ENCODE results near the gene CYP2A6.
"Not testable (repeated sequence)": the region's sequence is repeated elsewhere in the genome, so short reads cannot be mapped to it uniquely, and the experiment has no call there.

The CYP2A6 gene

DNA sequence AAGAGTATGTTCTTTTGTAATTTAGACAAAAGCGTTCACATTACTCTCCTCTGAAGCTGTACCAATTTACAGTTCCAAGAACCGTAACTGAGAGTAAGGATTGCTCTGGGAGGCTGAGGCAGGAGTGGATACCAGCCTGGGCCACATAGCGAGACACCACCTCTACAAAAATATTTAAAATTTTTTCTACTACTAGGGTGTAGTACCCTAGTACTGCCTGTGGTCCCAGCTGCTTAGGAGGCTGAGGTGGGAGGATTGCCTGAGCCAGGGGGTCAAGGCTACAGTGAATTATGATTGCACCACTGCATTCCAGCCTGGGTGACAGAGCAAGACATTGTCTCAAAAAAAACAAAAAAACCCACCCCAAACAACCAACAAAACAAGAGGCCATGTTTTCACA is 12.1 kb upstream of the CYP2A6 start:
- TF ChIP-seq CTCF (IDR thresholded peaks at IDR 0.05; ENCODE audit: unreplicated experiment in 3 of 3): no peak
- Mint-ChIP-seq H3K4me1 (peaks cover 5% of the 10 kb centered on the region), H3K27ac (no peak overlapping the region), H3K27me3 (ENCODE audit: low read depth) (peaks cover 3% of the 10 kb centered on the region), H3K9me3 (no peaks in the 10 kb centered on the region), H3K4me3 (no peak overlapping the region), H3K36me3 (ENCODE audit: low read depth) (no peaks in the 10 kb centered on the region)

DNA sequence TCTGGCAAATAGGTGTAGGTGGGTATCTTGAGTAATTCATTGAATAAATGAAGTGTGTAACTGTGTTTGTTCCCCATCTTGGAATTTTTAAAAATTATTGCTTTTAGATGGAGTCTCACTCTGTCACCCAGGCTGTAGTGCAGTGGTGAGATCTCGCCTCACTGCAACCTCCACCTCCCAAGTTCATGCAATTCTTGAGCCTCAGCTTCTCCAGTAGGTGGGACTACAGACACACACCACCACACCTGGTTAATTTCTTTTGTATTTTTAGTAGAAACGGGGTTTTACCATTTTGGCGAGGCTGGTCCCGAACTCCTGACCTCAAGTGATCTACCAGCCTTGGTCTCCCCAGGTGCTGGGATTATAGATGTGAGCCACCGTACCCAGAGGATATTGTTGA is 7.9 kb upstream of the CYP2A6 start:
- no peak overlapping the region for H3K27ac Mint-ChIP-seq
- H3K4me3 Mint-ChIP-seq: no peak overlapping the region
- no peaks in the 10 kb centered on the region for H3K4me1 Mint-ChIP-seq
- H3K27me3 Mint-ChIP-seq (ENCODE audit: low read depth): no peaks in the 10 kb centered on the region
- H3K36me3 Mint-ChIP-seq (ENCODE audit: low read depth): no peaks in the 10 kb centered on the region
- TF ChIP-seq CTCF (IDR thresholded peaks at IDR 0.05; ENCODE audit: unreplicated experiment in 3 of 3): no peak
- H3K9me3 Mint-ChIP-seq: no peaks in the 10 kb centered on the region

- H3K36me3 Mint-ChIP-seq (ENCODE audit: low read depth); H3K4me3 Mint-ChIP-seq; H3K4me1 Mint-ChIP-seq; H3K27ac Mint-ChIP-seq; H3K9me3 Mint-ChIP-seq: not testable (repeated sequence)
- peaks cover 46% of the 10 kb centered on the region for H3K27me3 Mint-ChIP-seq (ENCODE audit: low read depth)
Observed at GRCh38 chr19:40852467-40853152, 2.4 kb upstream of the CYP2A6 start.

DNA sequence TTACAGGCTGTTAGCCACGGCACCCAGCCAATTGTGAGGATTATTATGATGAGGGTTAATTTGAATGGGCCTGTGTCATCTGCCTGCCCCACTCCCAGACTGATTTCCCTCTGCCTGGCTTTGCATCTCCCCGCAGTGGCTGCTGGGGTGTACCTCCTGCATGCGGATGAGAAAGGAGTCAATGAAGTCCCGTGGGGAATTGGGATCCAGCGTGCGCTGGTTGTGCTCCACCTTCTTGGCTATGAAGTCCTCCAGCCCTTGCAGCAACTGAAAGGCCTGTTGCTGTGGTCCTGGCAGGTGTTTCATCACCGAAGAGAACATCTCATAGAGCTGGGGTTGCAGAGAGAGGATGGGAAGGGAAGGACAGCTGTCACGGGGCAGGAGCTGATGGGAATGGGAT is 3.5 kb downstream of the CYP2A6 start:
- peaks cover 88% of the 10 kb centered on the region for H3K27me3 Mint-ChIP-seq (ENCODE audit: low read depth)
- H3K4me1 Mint-ChIP-seq; H3K36me3 Mint-ChIP-seq (ENCODE audit: low read depth); H3K27ac Mint-ChIP-seq; H3K9me3 Mint-ChIP-seq; H3K4me3 Mint-ChIP-seq: not testable (repeated sequence)

GRCh38 chr19:40843653-40844052 is 6.6 kb downstream of the CYP2A6 start:
- not testable (repeated sequence) for H3K36me3 Mint-ChIP-seq (ENCODE audit: low read depth); H3K27ac Mint-ChIP-seq; H3K9me3 Mint-ChIP-seq; H3K4me1 Mint-ChIP-seq
- H3K4me3 Mint-ChIP-seq: peak overlapping the region; percentile 22 to 51 (median 51)
- peaks cover 65% of the 10 kb centered on the region for H3K27me3 Mint-ChIP-seq (ENCODE audit: low read depth)

DNA sequence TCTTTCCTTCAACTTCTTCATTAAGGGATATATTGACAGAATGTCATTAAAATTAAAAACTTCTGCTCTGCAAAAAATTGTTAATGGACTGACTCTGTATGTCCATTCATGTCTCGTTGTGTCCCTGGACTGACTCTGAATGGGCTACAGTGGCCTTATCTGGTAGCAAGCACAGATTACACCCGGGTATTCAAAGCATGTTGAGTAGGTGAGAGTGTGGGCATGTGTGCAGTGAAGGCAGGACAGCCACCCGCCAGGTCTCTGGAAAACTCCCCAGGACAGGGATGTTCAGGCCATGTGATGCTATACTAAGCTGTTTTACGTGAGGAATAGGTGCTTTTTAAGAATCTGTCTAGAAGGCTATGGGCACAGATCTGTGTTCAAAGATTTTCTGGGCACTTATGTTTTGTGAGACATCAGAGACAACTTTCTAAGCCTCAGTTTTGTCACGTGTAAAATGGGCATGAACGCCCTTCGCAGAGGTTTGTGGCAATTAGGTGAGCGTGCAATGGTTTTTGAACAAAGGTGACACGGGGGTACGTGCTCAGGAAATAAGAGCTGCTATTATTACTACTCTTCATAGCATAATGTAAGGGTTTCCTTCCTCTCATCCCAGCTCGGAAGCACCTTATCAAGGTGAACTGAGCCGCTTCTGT is 7.1 kb downstream of the CYP2A6 start:
- not testable (repeated sequence) for H3K9me3 Mint-ChIP-seq; H3K4me1 Mint-ChIP-seq; H3K36me3 Mint-ChIP-seq (ENCODE audit: low read depth); H3K27ac Mint-ChIP-seq
- H3K4me3 Mint-ChIP-seq: peak overlapping the region; percentile 22 to 51 (median 51)
- H3K27me3 Mint-ChIP-seq (ENCODE audit: low read depth): peaks cover 60% of the 10 kb centered on the region

DNA sequence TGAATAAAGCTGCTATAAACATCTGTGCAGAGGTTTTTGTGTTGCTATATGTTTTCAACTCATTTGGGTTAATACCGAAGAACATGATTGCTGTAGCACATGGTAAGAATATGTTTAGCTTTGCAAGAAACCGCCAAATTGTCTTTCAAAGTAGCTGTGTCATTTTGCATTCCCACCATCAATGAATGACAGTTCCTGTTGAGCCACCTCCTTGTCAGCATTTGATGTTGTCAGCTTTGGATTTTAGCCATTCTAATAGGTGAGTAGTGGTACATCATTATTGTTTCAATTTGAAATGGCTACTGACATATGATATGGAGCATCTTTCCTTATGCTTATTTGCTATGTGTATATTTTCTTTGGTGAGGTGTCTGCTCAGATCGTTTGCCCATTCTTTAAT is 8.2 kb downstream of the CYP2A6 start:
- H3K27ac Mint-ChIP-seq; H3K4me1 Mint-ChIP-seq; H3K4me3 Mint-ChIP-seq; H3K36me3 Mint-ChIP-seq (ENCODE audit: low read depth); H3K9me3 Mint-ChIP-seq: not testable (repeated sequence)
- peaks cover 49% of the 10 kb centered on the region for H3K27me3 Mint-ChIP-seq (ENCODE audit: low read depth)

- H3K9me3 Mint-ChIP-seq; H3K4me1 Mint-ChIP-seq; H3K4me3 Mint-ChIP-seq; H3K36me3 Mint-ChIP-seq (ENCODE audit: low read depth); H3K27ac Mint-ChIP-seq: not testable (repeated sequence)
- H3K27me3 Mint-ChIP-seq (ENCODE audit: low read depth): peaks cover 13% of the 10 kb centered on the region
Observed at GRCh38 chr19:40838477-40838876, 11.8 kb downstream of the CYP2A6 start.

DNA sequence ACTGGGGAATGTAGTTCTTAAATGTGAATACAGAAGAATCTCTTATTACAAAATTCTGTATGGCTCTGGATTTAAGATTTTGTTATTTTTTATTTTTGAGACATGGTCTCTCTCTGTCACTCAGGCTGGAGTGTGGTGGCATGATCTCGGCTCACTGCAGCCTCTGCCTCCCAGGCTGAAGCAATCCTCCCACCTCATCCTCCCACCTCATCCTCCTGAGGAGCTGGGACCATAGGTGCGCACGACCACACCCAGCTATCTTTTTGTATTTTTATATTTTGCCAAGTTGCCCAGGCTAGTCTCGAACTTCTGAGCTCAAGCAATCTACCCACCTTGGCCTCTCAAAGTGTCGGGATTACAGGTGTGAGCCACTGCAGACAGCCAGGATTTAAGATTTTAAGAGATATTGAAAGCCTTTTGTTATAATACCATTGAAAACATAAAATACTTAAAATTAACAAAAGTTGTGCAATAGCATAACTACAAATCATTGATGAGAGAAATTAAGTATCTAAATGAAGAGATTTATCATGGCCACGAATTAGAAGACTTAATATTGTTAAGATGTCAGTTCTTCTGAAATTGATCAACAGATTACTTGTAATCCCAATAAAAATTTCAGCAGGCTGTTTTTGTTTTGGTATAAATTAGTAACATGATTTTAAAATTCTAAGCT is 13.4 kb downstream of the CYP2A6 start:
- no peak overlapping the region for H3K4me3 Mint-ChIP-seq

DNA sequence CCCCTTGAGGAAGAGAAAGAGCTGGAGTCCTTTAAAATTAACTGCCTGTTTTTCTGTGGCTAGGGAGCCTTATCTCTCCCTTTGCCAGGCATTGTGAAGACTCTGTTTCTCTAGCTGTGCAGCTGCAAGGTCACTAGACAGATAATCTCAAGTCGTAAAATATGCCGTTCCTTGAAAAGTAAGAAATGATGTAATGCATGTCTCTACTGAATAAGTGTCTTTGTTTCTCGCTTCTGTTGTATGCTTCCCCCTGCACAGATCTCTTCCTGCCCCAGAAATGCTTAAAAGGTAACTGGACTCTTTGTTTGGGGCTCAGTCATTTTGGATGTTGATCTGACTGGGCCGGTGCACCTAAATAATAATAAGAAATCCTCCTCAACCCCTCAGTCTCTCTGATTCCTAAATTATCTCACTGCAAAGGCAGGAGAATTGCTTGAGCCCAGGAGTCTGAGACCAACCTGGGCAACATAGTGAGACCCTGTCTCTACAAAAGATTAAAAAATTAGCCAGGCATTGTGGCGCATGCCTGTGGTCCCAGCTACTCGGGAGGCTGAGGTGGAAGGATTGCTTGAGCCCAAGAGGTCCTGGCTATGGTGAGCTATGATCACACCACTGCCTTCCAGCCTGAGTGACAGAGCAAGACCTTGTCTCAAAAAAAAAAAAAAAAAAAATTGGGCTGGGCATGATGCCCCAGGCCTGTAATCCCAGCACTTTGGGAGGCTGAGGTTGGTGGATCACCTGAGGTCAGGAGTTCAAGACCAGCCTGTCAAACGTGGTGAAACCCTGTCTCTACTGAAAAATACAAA is 16.3 kb downstream of the CYP2A6 start:
- not testable (repeated sequence) for H3K27me3 Mint-ChIP-seq (ENCODE audit: low read depth); H3K9me3 Mint-ChIP-seq; H3K4me3 Mint-ChIP-seq; H3K36me3 Mint-ChIP-seq (ENCODE audit: low read depth)
- H3K4me1 Mint-ChIP-seq: peaks cover 13% of the 10 kb centered on the region
- H3K27ac Mint-ChIP-seq: peak overlapping the region; percentile 65 to 88 (median 83)

More for the DNA sequence above, 13.4 kb downstream of the CYP2A6 start:
- Mint-ChIP-seq H3K9me3 (no peaks in the 10 kb centered on the region), H3K4me1 (peaks cover 11% of the 10 kb centered on the region), H3K27me3 (ENCODE audit: low read depth) (peaks cover 8% of the 10 kb centered on the region), H3K36me3 (ENCODE audit: low read depth) (no peaks in the 10 kb centered on the region), H3K27ac (no peak overlapping the region)
- no peak for TF ChIP-seq CTCF (IDR thresholded peaks at IDR 0.05; ENCODE audit: unreplicated experiment in 3 of 3)

GRCh38 chr19:40832431-40832790 is 17.8 kb downstream of the CYP2A6 start:
- H3K4me3 Mint-ChIP-seq; H3K9me3 Mint-ChIP-seq; H3K36me3 Mint-ChIP-seq (ENCODE audit: low read depth); H3K27me3 Mint-ChIP-seq (ENCODE audit: low read depth): not testable (repeated sequence)
- peaks cover 13% of the 10 kb centered on the region for H3K4me1 Mint-ChIP-seq
- peak overlapping the region in 1 of 3 experiments; percentile 40 for H3K27ac Mint-ChIP-seq

Measured in nephron (organoid).